Upper lobe of left lung (tissue), 4 donors: Measurements from ENCODE around the gene IPO5.

Experiments used
- CTCF ChIP-seq, 6 experiments: fragments of 450-650 bp in 4 of 6; fragments of 200-600 bp in 2 of 6; sonication (generic) in 2 of 6; IDR thresholded peaks; one replicate each; pipeline ENCODE4 v1.5.1; 2016 to 2019; ENCODE audit warnings: antibody characterized with exemption in 6 of 6
- POLR2A ChIP-seq, 4 donors: fragments of 450-650 bp; IDR thresholded peaks; one replicate each; pipeline ENCODE4 v1.5.1; 2016 to 2017; ENCODE audit warnings: antibody characterized with exemption in 4 of 4, mild to moderate bottlenecking in 2 of 4

- no peak for TF ChIP-seq CTCF (IDR thresholded peaks at IDR 0.05)
- no peak for TF ChIP-seq POLR2A (IDR thresholded peaks at IDR 0.05)
Measured at GRCh38 chr13:97976610-97977521, 23.4 kb downstream of the IPO5 start.
